CD4-positive, alpha-beta memory T cell (primary cell): ENCODE measurements around the gene ANKRD17. TPM values are rescaled to one million over a fixed set of nuclear protein-coding genes. Genes with fewer than 3 reads are reported as not detected.

Source experiments
- CTCF ChIA-PET: fragments of 350-600 bp; sonication (Branson Sonifier 250); formaldehyde crosslinking; loops from one replicate; lab custom pipeline; 2021; ENCODE audit warnings: inconsistent platforms; ENCODE audit not compliant: partially characterized antibody; lab: Charles Lee
- POLR2A ChIA-PET: fragments of 350-600 bp; sonication (Branson Sonifier 250); formaldehyde crosslinking; loops from one replicate; lab custom pipeline; 2021; ENCODE audit not compliant: partially characterized antibody; lab: Charles Lee
- DNase-seq, 5 donors: peaks; one replicate each; pipeline versions ENCODE4 v3.0.0 to v3.0.0-alpha.2; 2020 to 2022; ENCODE audit warnings: mixed read lengths in 1 of 5
- H3K27ac ChIP-seq: one replicate; pipeline ENCODE4 v1.7.0; 2013; ENCODE audit warnings: low read depth, low read length
- H3K27me3 ChIP-seq: 2 replicates; pipeline ENCODE4 v1.7.0; 2013; ENCODE audit warnings: mild to moderate bottlenecking, low read length, moderate library complexity; ENCODE audit not compliant: insufficient read depth
- H3K36me3 ChIP-seq: 2 replicates; pipeline ENCODE4 v1.7.0; 2013; ENCODE audit warnings: mild to moderate bottlenecking, low read length, moderate library complexity; ENCODE audit not compliant: insufficient read depth
- H3K4me1 ChIP-seq: 2 replicates; pipeline ENCODE4 v1.7.0; 2013; ENCODE audit warnings: mild to moderate bottlenecking, low read length, moderate library complexity; ENCODE audit not compliant: insufficient read depth
- H3K4me3 ChIP-seq, 2 donors: one replicate each; pipeline ENCODE4 v1.7.0; 2013; ENCODE audit warnings: low read length in 2 of 2, mild to moderate bottlenecking in 1 of 2
- H3K9me3 ChIP-seq, 2 donors: one replicate each; pipeline ENCODE4 v1.7.0; 2013; ENCODE audit warnings: low read length in 2 of 2, control low read depth in 1 of 2; ENCODE audit not compliant: control insufficient read depth in 1 of 2
- H3K27ac Mint-ChIP-seq, 7 donors: one replicate each; pipeline ENCODE4 v1.8.0; 2020 to 2021; ENCODE audit warnings: mixed read lengths in 7 of 7, mild to moderate bottlenecking in 6 of 7, inconsistent platforms in 3 of 7, moderate library complexity in 3 of 7
- H3K27me3 Mint-ChIP-seq, 2 donors: one replicate each; pipeline ENCODE4 v1.8.0; 2020 to 2021; ENCODE audit warnings: mixed read lengths in 2 of 2
- H3K36me3 Mint-ChIP-seq, 2 donors: one replicate each; pipeline ENCODE4 v1.8.0; 2020 to 2021; ENCODE audit warnings: mixed read lengths in 2 of 2, inconsistent platforms in 1 of 2, mild to moderate bottlenecking in 1 of 2
- H3K4me1 Mint-ChIP-seq, 4 donors: one replicate each; pipeline ENCODE4 v1.8.0; 2020 to 2021; ENCODE audit warnings: mixed read lengths in 4 of 4, mild to moderate bottlenecking in 1 of 4
- H3K4me3 Mint-ChIP-seq, 8 donors: one replicate each; pipeline ENCODE4 v1.8.0; 2020 to 2021; ENCODE audit warnings: mixed read lengths in 8 of 8, mild to moderate bottlenecking in 7 of 8, moderate library complexity in 6 of 8, inconsistent platforms in 3 of 8
- H3K9me3 Mint-ChIP-seq, 8 donors: one replicate each; pipeline ENCODE4 v1.8.0; 2020 to 2021; ENCODE audit warnings: mixed read lengths in 8 of 8, mild to moderate bottlenecking in 5 of 8, inconsistent platforms in 3 of 8, moderate library complexity in 1 of 8
- intact Hi-C: fragments of 100-400 bp; cut with micrococcal nuclease; formaldehyde crosslinking; loops from one replicate; pipeline ENCODE4 v1.15.1; 2023
- polyA plus RNA-seq, 2 donors: library from polyadenylated mRNA; unstranded; fragments of 300-500 nt; fragmentation: Illumina TruSeq; gene quantifications; one replicate each; pipeline ENCODE4 v1.2.3, GENCODE V29; 2021
- total RNA-seq, 2 experiments: library from RNA; stranded (reverse); gene quantifications; one replicate each; pipeline ENCODE4 v1.2.3, GENCODE V29; 2021

Gene ANKRD17
- total and polyA plus RNA-seq, 4 experiments from 2014 or later, result 7.9 to 58.7 (median 37.1) TPM

DNA sequence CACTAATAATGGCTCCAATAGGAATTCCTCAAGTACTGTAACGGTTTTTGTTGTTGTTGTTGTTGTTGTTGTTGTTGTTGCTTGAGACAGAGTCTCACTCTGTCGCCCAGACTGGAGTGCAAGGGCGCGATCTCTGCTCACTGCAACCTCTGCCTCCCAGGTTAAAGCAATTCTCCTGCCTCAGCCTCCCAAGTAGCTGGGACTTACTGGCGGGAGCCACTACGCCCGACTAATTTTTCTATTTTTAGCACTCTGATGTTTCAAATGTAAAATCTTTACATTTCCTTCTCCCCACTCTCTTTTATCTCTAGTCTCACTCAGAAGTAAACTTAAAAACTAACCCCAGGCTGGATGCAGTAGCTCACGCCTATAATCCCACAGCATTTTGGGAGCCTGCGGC, 8.0 kb downstream of the ANKRD17 start:
- Histone ChIP-seq H3K4me3 (no peak overlapping the region), H3K9me3 (no peaks in the 10 kb centered on the region), H3K27me3 (no peaks in the 10 kb centered on the region), H3K36me3 (peaks cover 8% of the 10 kb centered on the region), H3K27ac (no peak overlapping the region), H3K4me1 (peaks cover 68% of the 10 kb centered on the region)
- Mint-ChIP-seq H3K27ac (peak overlapping the region in 1 of 7 donors; percentile 3), H3K4me3 (peak overlapping the region in 2 of 8 donors; percentile 22 to 32), H3K27me3 (no peaks in the 10 kb centered on the region), H3K4me1 (peaks cover 45 to 76% (median 58%) of the 10 kb centered on the region in 4 donors), H3K9me3 (no peaks in the 10 kb centered on the region), H3K36me3 (peaks cover 23 to 24% of the 10 kb centered on the region in 2 donors)
- POLR2A ChIA-PET, result no interaction called here
- CTCF ChIA-PET, result interaction anchor here (0.6 to 3.9 kb wide), 2 partner anchors 7 to 10 kb away, joined by 3 to 13 read pairs; partner anchors contain the start of gene ANKRD17
- DNase-seq, result no peak
- intact Hi-C loops, result no loop called here

DNA sequence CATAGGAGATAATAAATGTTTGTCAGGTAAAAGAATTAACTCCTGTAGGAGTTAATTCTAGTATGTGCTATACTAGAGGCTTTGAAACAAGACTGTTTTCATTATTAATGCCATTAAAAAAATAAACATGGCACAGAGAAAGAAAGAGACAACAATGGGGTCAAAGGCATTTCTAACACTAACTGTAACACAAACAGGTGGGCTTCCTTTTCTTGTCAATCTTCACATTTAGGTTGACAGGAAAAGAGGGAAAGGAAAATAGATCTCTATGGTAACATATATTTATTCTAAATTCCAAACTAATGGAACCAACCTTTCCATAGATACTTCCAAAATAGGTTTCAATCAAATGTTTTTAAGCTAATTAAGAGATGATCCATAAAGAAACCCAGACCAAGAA, 9.8 kb downstream of the ANKRD17 start:
- ChIA-PET POLR2A (no interaction called here), CTCF (interaction anchor here (1.3 to 3.9 kb wide), 3 partner anchors 9 to 121 kb away, joined by 3 to 13 read pairs (median 3); partner anchors contain the start of gene ANKRD17)
- Histone ChIP-seq H3K9me3 (no peaks in the 10 kb centered on the region), H3K4me3 (no peak overlapping the region), H3K36me3 (peaks cover 8% of the 10 kb centered on the region), H3K4me1 (peaks cover 54% of the 10 kb centered on the region), H3K27ac (no peak overlapping the region), H3K27me3 (no peaks in the 10 kb centered on the region)
- intact Hi-C loops, result no loop called here
- no peaks in the 10 kb centered on the region for H3K27me3 Mint-ChIP-seq
- no peak for DNase-seq
- H3K27ac Mint-ChIP-seq, result no peak overlapping the region
- H3K4me1 Mint-ChIP-seq, result peaks cover 47 to 76% (median 59%) of the 10 kb centered on the region in 4 donors
- peak overlapping the region in 1 of 8 donors; percentile 23 for H3K4me3 Mint-ChIP-seq
- no peaks in the 10 kb centered on the region for H3K9me3 Mint-ChIP-seq
- peaks cover 24 to 26% of the 10 kb centered on the region in 2 donors for H3K36me3 Mint-ChIP-seq

DNA sequence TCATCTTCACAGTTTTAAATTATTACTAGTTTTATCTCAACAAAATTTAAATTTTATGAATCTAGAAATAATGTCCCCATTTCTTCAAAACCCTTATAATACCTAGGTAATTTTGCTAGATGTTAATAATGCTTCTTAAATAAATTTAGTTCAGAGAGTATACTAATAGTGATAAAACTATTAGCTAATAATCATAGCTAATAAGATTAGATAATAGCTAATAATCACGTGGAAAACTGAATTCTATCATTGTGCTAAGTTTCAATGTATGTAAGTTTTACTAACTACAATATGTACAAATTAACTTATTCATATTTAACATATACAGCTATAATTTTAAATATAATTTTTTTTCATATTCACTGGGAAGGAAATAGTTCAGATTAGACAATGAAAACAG, 10.2 kb downstream of the ANKRD17 start:
- ChIA-PET POLR2A (no interaction called here), CTCF (interaction anchor here (1.3 to 3.9 kb wide), 3 partner anchors 10 to 121 kb away, joined by 3 to 13 read pairs (median 3); partner anchors contain the start of gene ANKRD17)
- H3K36me3 ChIP-seq, result peaks cover 8% of the 10 kb centered on the region
- Mint-ChIP-seq H3K9me3 (no peaks in the 10 kb centered on the region), H3K27me3 (no peaks in the 10 kb centered on the region), H3K27ac (no peak overlapping the region), H3K4me1 (peaks cover 47 to 75% (median 57%) of the 10 kb centered on the region in 4 donors), H3K36me3 (peaks cover 24 to 26% of the 10 kb centered on the region in 2 donors), H3K4me3 (no peak overlapping the region)
- no peaks in the 10 kb centered on the region for H3K27me3 ChIP-seq
- H3K4me3 ChIP-seq, result no peak overlapping the region
- no peak overlapping the region for H3K27ac ChIP-seq
- H3K4me1 ChIP-seq, result peaks cover 50% of the 10 kb centered on the region
- H3K9me3 ChIP-seq, result no peaks in the 10 kb centered on the region
- no peak for DNase-seq
- intact Hi-C loops, result no loop called here

DNA sequence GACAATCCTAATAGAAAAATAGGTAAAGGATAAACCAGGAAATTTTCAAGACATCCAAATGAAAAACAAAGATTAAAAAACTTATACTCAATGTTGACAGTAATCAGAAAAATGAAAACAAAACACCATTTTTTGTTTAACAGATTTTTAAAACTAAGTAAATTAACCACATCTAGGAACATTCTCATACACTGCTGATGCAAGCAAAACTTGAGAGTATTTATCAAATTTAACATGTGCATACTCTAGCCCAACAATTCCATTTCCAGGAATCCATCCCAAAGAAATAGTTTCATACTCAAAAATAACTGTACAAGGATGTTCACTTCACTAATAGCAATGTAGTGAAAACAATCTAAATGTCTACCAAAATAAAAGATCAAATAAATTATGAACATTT, 11.5 kb downstream of the ANKRD17 start:
- H3K4me1 Mint-ChIP-seq, result peaks cover 45 to 72% (median 56%) of the 10 kb centered on the region in 4 donors
- peaks cover 23 to 24% of the 10 kb centered on the region in 2 donors for H3K36me3 Mint-ChIP-seq
- H3K4me3 Mint-ChIP-seq, result no peak overlapping the region
- peak overlapping the region in 1 of 7 donors; percentile 41 for H3K27ac Mint-ChIP-seq
- Histone ChIP-seq H3K9me3 (no peaks in the 10 kb centered on the region), H3K4me3 (no peak overlapping the region), H3K27me3 (no peaks in the 10 kb centered on the region), H3K4me1 (peaks cover 46% of the 10 kb centered on the region), H3K36me3 (no peaks in the 10 kb centered on the region), H3K27ac (no peak overlapping the region)
- POLR2A ChIA-PET, result no interaction called here
- H3K9me3 Mint-ChIP-seq, result no peaks in the 10 kb centered on the region
- no peaks in the 10 kb centered on the region for H3K27me3 Mint-ChIP-seq
- CTCF ChIA-PET, result interaction anchor here (3.9 kb wide), 1 partner anchor 11 kb away, joined by 13 read pairs; the partner anchor contains the start of gene ANKRD17
- intact Hi-C loops, result no loop called here
- DNase-seq, result no peak

DNA sequence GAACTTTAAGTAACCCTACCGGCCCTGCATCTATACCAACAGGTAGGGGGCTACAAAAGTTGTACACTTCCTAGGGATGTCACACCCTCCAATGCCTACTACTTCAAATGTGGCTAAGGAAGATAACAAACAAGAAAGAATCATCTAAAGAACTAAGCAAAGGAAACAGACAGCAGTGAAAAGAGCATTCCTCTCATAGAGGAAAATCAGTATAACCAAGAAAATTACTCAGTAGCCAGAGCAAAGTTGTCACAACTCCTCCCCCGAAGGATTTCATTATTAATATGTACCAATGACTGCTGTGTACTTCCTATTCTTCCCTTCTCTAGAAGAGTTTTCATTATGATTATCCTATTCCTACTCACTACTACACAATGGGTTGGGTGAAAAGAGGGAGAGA, 12.6 kb downstream of the ANKRD17 start:
- Histone ChIP-seq H3K9me3 (no peaks in the 10 kb centered on the region), H3K36me3 (no peaks in the 10 kb centered on the region), H3K27me3 (no peaks in the 10 kb centered on the region), H3K27ac (no peak overlapping the region), H3K4me3 (no peak overlapping the region), H3K4me1 (peaks cover 36% of the 10 kb centered on the region)
- DNase-seq, result no peak
- no peaks in the 10 kb centered on the region for H3K27me3 Mint-ChIP-seq
- peaks cover 22 to 24% of the 10 kb centered on the region in 2 donors for H3K36me3 Mint-ChIP-seq
- intact Hi-C loops, result no loop called here
- H3K4me3 Mint-ChIP-seq, result peak overlapping the region in 5 of 8 donors; percentile 2 to 31 (median 14)
- H3K9me3 Mint-ChIP-seq, result no peaks in the 10 kb centered on the region
- CTCF ChIA-PET, result interaction anchor here (1.9 kb wide), 1 partner anchor 11 kb away, joined by 8 read pairs; no protein-coding TSS in a partner anchor
- H3K27ac Mint-ChIP-seq, result peak overlapping the region in 5 of 7 donors; percentile 13 to 90 (median 37)
- H3K4me1 Mint-ChIP-seq, result peaks cover 43 to 71% (median 56%) of the 10 kb centered on the region in 4 donors
- POLR2A ChIA-PET, result no interaction called here

DNA sequence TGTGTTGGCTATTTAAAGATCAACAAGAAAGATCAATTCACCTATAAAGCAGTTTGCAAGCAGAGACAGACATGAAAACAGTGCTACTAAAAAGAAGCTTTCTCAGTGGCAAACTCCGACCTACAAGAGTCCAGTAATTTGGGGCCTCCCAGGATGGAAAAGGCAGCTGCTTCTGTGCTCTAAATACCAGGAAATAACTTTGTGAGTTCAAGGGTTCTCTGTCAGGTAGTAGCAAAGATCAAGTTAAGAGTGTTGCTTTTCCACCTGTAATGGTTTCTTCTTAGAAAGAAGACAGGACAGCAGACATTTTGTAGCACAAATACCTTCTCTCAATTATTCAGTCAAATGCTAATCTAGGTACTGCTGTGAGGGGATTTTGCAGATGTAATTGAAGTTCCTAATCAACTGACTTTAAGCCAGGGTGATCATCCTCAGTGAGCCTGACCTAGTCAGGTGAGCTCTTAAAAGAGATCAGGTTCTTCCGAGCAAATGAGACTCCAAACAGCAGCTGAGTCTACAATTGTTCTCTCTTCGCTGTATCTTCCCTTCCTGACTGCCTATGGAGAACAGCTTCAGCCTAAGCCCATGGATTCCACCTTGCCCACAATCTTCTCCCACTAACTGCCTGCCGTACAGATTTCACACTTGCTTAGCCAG, 13.5 kb downstream of the ANKRD17 start:
- H3K27me3 Mint-ChIP-seq, result no peaks in the 10 kb centered on the region
- POLR2A ChIA-PET, result interaction anchor here (1.4 kb wide), 1 partner anchor 12 kb away, joined by 6 read pairs; no protein-coding TSS in a partner anchor
- H3K27me3 ChIP-seq, result no peaks in the 10 kb centered on the region
- no peak overlapping the region for H3K4me3 ChIP-seq
- H3K27ac Mint-ChIP-seq, result peak overlapping the region in 3 of 7 donors; percentile 8 to 90 (median 34)
- H3K36me3 Mint-ChIP-seq, result peaks cover 16 to 18% of the 10 kb centered on the region in 2 donors
- CTCF ChIA-PET, result interaction anchor here (1.9 kb wide), 1 partner anchor 12 kb away, joined by 8 read pairs; no protein-coding TSS in a partner anchor
- DNase-seq, result no peak
- H3K4me1 Mint-ChIP-seq, result peaks cover 39 to 68% (median 55%) of the 10 kb centered on the region in 4 donors
- H3K4me3 Mint-ChIP-seq, result peak overlapping the region in 2 of 8 donors; percentile 17 to 26
- intact Hi-C loops, result no loop called here
- H3K27ac ChIP-seq, result no peak overlapping the region
- no peaks in the 10 kb centered on the region for H3K9me3 Mint-ChIP-seq
- H3K4me1 ChIP-seq, result peaks cover 38% of the 10 kb centered on the region
- H3K9me3 ChIP-seq, result no peaks in the 10 kb centered on the region
- H3K36me3 ChIP-seq, result no peaks in the 10 kb centered on the region

DNA sequence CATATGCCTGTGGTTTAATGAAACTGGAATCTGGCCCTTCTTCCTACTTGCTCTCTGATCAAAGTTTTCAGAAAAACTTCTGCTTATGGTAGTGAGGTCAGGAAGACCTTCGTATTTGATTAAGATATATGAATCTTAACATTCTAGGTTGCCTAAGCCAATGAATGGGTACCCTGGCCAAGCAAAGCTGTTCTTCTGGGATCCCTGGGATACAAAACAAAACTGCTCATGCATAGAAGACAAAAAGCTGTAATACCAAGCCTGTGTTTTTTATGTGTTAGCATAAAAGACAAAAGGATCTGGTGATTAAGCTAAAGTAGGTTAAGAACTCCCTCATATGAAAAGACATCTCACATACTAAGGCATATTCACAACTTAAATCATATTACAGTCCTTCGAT, 21.6 kb downstream of the ANKRD17 start:
- peak overlapping the region in 5 of 7 donors; percentile 17 to 73 (median 33) for H3K27ac Mint-ChIP-seq

More for the DNA sequence above, 21.6 kb downstream of the ANKRD17 start:
- intact Hi-C loops, result no loop called here
- peaks cover 38 to 53% (median 44%) of the 10 kb centered on the region in 4 donors for H3K4me1 Mint-ChIP-seq
- H3K36me3 Mint-ChIP-seq, result peaks cover 23 to 35% of the 10 kb centered on the region in 2 donors
- ChIA-PET CTCF (interaction anchor here (4.8 kb wide), 1 partner anchor 20 kb away, joined by 22 read pairs; the partner anchor contains the start of gene ANKRD17), POLR2A (no interaction called here)
- peaks cover 14% of the 10 kb centered on the region for H3K4me1 ChIP-seq
- H3K9me3 ChIP-seq, result no peaks in the 10 kb centered on the region
- DNase-seq, result no peak
- no peaks in the 10 kb centered on the region for H3K27me3 Mint-ChIP-seq
- no peaks in the 10 kb centered on the region for H3K9me3 Mint-ChIP-seq
- no peaks in the 10 kb centered on the region for H3K27me3 ChIP-seq
- no peak overlapping the region for H3K4me3 Mint-ChIP-seq
- no peak overlapping the region for H3K4me3 ChIP-seq
- H3K36me3 ChIP-seq, result peaks cover 5% of the 10 kb centered on the region
- no peak overlapping the region for H3K27ac ChIP-seq
